Measurements from ENCODE around the gene HELB. TPM values are rescaled to one million over a fixed set of nuclear protein-coding genes. Genes with fewer than 3 reads are reported as not detected.

Gene HELB
- total and polyA plus RNA-seq, 2 donors (not counting 3 experiments of a cell fraction or from before 2014, with no cell fraction given) = 0.75 to 4.0 TPM

- Histone ChIP-seq H3K79me2 (ENCODE audit: control insufficient read depth, insufficient read depth, low read length) (no peaks in the 10 kb centered on the region), H4K20me1 (replicated peaks; ENCODE audit: control insufficient read depth, extremely low read depth, insufficient read depth, low read length) (no peaks in the 10 kb centered on the region), H3K4me1 (ENCODE audit: control insufficient read depth, extremely low read depth, insufficient read depth, low read length) (no peaks in the 10 kb centered on the region), H3K9me1 (replicated peaks; ENCODE audit: control insufficient read depth, extremely low read depth, insufficient read depth, low read length) (no peaks in the 10 kb centered on the region), H3K27ac (ENCODE audit: insufficient read depth, low read depth, low read length) (no peak overlapping the region), H3K36me3 (ENCODE audit: control insufficient read depth in 2 of 2, extremely low read depth in 1 of 2, insufficient read depth in 2 of 2, low read length in 2 of 2) (no peaks in the 10 kb centered on the region), H3K9me3 (replicated peaks; ENCODE audit: control insufficient read depth, insufficient read depth, low read length) (no peaks in the 10 kb centered on the region), H3K27me3 (ENCODE audit: control insufficient read depth in 2 of 2, insufficient read depth in 2 of 2, low read length in 2 of 2) (peaks cover 0 to 3% of the 10 kb centered on the region in 2 experiments), H3K4me3 (replicated peaks in 1 of 3; ENCODE audit: insufficient read depth in 1 of 3, low read depth in 1 of 3, low read length in 3 of 3) (no peak overlapping the region), H3K4me2 (ENCODE audit: insufficient read depth, low read length) (no peak overlapping the region), H2AFZ (ENCODE audit: low read depth, low read length) (no peak overlapping the region), H3K9ac (replicated peaks; ENCODE audit: extremely low read depth, insufficient read depth, low read length) (no peak overlapping the region)
- POLR2A ChIA-PET = no interaction called here
- DNase-seq (ENCODE audit: low read depth, low spot score) (no peak), FAIRE-seq (no peak)
- intact Hi-C loops (cut with micrococcal nuclease) (loop anchor here (10.0 kb wide), 1 partner anchor 282 kb away; no protein-coding TSS in a partner anchor), dilution Hi-C loops (cut with MboI; ENCODE audit: extremely low pct_ligation_motif_present, low sequenced_read_pairs) (no loop called here)
- BruUV-seq (replicated peaks) = no TSS peak
- TF ChIP-seq POLR2AphosphoS5 (IDR thresholded peaks at IDR 0.05; ENCODE audit: insufficient read depth, low read depth, low read length) = no peak
- TF ChIP-seq POLR2A (IDR thresholded peaks at IDR 0.05; ENCODE audit: low read depth, low read length) = no peak
- CTCF ChIA-PET = interaction anchor here (0.9 to 2.2 kb wide), 6 partner anchors 10 to 436 kb away, joined by 4 to 9 read pairs (median 6); partner anchors contain the start of gene HELB
Measured at GRCh38 chr12:66273147-66273546, 29.1 kb upstream of the HELB start.

GRCh38 chr12:66275040-66275439 is 27.3 kb upstream of the HELB start:
- no peaks in the 10 kb centered on the region for H3K79me2 ChIP-seq (ENCODE audit: control insufficient read depth, insufficient read depth, low read length)
- H3K4me2 ChIP-seq (ENCODE audit: insufficient read depth, low read length) = no peak overlapping the region
- POLR2A ChIA-PET = no interaction called here
- intact Hi-C loops (cut with micrococcal nuclease) = loop anchor here (5.0 to 10.0 kb wide), 2 partner anchors 280 to 587 kb away; no protein-coding TSS in a partner anchor
- DNase-seq (ENCODE audit: low read depth, low spot score) = no peak
- no peak for FAIRE-seq
- peaks cover 0 to 2% of the 10 kb centered on the region in 2 experiments for H3K27me3 ChIP-seq (ENCODE audit: control insufficient read depth in 2 of 2, insufficient read depth in 2 of 2, low read length in 2 of 2)
- H4K20me1 ChIP-seq (replicated peaks; ENCODE audit: control insufficient read depth, extremely low read depth, insufficient read depth, low read length) = no peaks in the 10 kb centered on the region
- no TSS peak for BruUV-seq (replicated peaks)
- CTCF ChIA-PET = interaction anchor here (0.9 kb wide), 1 partner anchor 130 kb away, joined by 3 read pairs; no protein-coding TSS in a partner anchor
- no peak overlapping the region for H2AFZ ChIP-seq (ENCODE audit: low read depth, low read length)
- no peaks in the 10 kb centered on the region for H3K36me3 ChIP-seq (ENCODE audit: control insufficient read depth in 2 of 2, extremely low read depth in 1 of 2, insufficient read depth in 2 of 2, low read length in 2 of 2)
- no peaks in the 10 kb centered on the region for H3K9me1 ChIP-seq (replicated peaks; ENCODE audit: control insufficient read depth, extremely low read depth, insufficient read depth, low read length)
- peaks cover 2% of the 10 kb centered on the region for H3K4me1 ChIP-seq (ENCODE audit: control insufficient read depth, extremely low read depth, insufficient read depth, low read length)
- no peaks in the 10 kb centered on the region for H3K9me3 ChIP-seq (replicated peaks; ENCODE audit: control insufficient read depth, insufficient read depth, low read length)
- TF ChIP-seq, protein P1, sequence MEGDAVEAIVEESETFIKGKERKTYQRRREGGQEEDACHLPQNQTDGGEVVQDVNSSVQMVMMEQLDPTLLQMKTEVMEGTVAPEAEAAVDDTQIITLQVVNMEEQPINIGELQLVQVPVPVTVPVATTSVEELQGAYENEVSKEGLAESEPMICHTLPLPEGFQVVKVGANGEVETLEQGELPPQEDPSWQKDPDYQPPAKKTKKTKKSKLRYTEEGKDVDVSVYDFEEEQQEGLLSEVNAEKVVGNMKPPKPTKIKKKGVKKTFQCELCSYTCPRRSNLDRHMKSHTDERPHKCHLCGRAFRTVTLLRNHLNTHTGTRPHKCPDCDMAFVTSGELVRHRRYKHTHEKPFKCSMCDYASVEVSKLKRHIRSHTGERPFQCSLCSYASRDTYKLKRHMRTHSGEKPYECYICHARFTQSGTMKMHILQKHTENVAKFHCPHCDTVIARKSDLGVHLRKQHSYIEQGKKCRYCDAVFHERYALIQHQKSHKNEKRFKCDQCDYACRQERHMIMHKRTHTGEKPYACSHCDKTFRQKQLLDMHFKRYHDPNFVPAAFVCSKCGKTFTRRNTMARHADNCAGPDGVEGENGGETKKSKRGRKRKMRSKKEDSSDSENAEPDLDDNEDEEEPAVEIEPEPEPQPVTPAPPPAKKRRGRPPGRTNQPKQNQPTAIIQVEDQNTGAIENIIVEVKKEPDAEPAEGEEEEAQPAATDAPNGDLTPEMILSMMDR (IDR thresholded peaks at IDR 0.05; ENCODE audit: extremely low read depth in 1 of 2, insufficient read depth in 1 of 2, low read depth in 1 of 2, low read length in 2 of 2) = no peak
- TF ChIP-seq EZH2 (IDR thresholded peaks at IDR 0.05; ENCODE audit: borderline replicate concordance, low read depth, low read length, severe bottlenecking) = no peak
- no peak for TF ChIP-seq POLR2A (IDR thresholded peaks at IDR 0.05; ENCODE audit: low read depth, low read length)
- no peak for TF ChIP-seq FOS (IDR thresholded peaks at IDR 0.05; ENCODE audit: borderline replicate concordance, insufficient read depth, low read length)
- TF ChIP-seq MYC (IDR thresholded peaks at IDR 0.05; ENCODE audit: low read depth, low read length) = no peak
- TF ChIP-seq JUN (IDR thresholded peaks at IDR 0.05; ENCODE audit: borderline replicate concordance, insufficient read depth, insufficient read length, low read depth) = no peak
- no peak for TF ChIP-seq GATA2 (IDR thresholded peaks at IDR 0.05; ENCODE audit: insufficient read depth, insufficient read length, low read depth, low read length)
- TF ChIP-seq, protein P2, sequence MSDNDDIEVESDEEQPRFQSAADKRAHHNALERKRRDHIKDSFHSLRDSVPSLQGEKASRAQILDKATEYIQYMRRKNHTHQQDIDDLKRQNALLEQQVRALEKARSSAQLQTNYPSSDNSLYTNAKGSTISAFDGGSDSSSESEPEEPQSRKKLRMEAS (IDR thresholded peaks at IDR 0.05; ENCODE audit: insufficient read depth, insufficient read length) = no peak
- no peak for TF ChIP-seq POLR2AphosphoS5 (IDR thresholded peaks at IDR 0.05; ENCODE audit: insufficient read depth, low read depth, low read length)
- H3K9ac ChIP-seq (replicated peaks; ENCODE audit: extremely low read depth, insufficient read depth, low read length) = no peak overlapping the region
- H3K27ac ChIP-seq (ENCODE audit: insufficient read depth, low read depth, low read length) = no peak overlapping the region
- dilution Hi-C loops (cut with MboI; ENCODE audit: extremely low pct_ligation_motif_present, low sequenced_read_pairs) = no loop called here
- no peak overlapping the region for H3K4me3 ChIP-seq (replicated peaks in 1 of 3; ENCODE audit: insufficient read depth in 1 of 3, low read depth in 1 of 3, low read length in 3 of 3)
